Choroid plexus epithelial cell (primary cell): ENCODE data around the gene CFAP119.

ENCODE experiments used
- DNase-seq: peaks from one replicate; pipeline ENCODE4 v3.0.0-alpha.2; 2010; ENCODE audit warnings: low read depth
- H3K4me3 ChIP-seq: 2 replicates; pipeline ENCODE4 v1.5.1; 2011; ENCODE audit warnings: low read depth, mild to moderate bottlenecking, control low read depth, low read length, moderate library complexity
- CTCF ChIP-seq: conservative IDR thresholded peaks from 2 replicates; pipeline ENCODE4 v1.5.1; 2011; ENCODE audit warnings: low read depth, mild to moderate bottlenecking, control low read depth, inconsistent platforms, low read length, moderate library complexity

CFAP119 gene

DNA sequence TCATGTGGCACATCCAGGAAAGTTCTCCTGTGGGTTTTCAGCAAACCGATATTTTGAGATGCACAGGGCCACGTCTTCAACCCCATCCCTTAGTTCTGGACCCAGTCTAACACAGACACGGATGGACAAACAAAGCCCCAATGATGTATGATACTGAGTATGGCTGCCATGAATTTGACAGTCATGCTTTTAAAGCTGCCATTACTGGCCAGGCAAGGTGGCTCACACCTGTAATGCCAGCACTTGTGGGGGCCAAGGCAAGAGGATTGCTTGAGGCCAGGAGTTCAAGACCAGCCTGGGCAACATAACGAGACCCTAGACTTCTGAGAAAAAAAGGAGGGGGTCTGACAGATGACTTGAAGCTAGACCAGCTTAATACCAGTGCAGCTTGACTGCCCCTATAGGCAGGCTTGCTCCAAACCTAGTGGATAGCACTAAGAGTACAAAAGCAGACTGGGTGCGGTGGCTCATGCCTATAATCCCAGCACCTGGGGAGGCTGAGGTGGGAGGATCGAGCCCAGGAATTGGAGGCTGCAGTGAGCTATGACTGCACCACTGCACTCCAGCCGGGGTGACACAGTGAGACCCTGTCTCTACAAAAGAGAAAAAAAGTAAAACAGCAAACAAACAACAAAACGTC is 35.9 kb upstream of the CFAP119 start:
- no peak overlapping the region for H3K4me3 ChIP-seq
- peak; percentile 32 for TF ChIP-seq CTCF
- peak; percentile 21 for DNase-seq

- DNase-seq = no peak
- no peak overlapping the region for H3K4me3 ChIP-seq
- no peak for TF ChIP-seq CTCF
Measured at GRCh38 chr16:30794634-30795033, 32.8 kb upstream of the CFAP119 start.

DNA sequence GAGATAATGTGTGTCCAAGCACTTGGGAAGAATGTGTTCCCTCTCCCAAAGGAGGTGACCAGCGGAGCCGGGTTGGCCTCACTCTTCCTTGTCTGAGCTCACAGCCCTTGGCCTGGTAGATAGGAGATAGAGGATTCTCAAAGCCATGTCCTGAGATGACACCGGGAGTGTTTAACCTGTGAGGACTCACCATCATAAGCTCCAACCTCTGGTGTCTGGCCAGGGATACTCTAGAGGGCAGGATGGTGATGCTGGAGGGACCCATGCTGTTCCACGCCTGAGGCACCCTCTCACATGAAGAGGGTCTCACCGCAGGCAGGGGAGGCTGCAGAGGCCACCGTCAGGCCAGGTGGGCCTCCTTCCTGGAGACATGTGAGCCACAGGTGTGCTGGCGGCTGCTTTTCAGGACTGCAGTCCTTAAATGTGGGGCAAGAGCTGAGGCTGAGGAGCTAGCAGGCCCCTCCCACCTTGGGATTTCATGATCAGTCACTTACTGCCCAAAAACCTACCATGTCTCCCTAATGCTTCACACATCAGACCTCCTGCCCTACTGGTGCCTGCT is 31.7 kb upstream of the CFAP119 start:
- no peak for DNase-seq
- H3K4me3 ChIP-seq = no peak overlapping the region
- no peak for TF ChIP-seq CTCF

GRCh38 chr16:30787613-30788378 is 25.9 kb upstream of the CFAP119 start:
- H3K4me3 ChIP-seq = peak overlapping the region; percentile 97

DNA sequence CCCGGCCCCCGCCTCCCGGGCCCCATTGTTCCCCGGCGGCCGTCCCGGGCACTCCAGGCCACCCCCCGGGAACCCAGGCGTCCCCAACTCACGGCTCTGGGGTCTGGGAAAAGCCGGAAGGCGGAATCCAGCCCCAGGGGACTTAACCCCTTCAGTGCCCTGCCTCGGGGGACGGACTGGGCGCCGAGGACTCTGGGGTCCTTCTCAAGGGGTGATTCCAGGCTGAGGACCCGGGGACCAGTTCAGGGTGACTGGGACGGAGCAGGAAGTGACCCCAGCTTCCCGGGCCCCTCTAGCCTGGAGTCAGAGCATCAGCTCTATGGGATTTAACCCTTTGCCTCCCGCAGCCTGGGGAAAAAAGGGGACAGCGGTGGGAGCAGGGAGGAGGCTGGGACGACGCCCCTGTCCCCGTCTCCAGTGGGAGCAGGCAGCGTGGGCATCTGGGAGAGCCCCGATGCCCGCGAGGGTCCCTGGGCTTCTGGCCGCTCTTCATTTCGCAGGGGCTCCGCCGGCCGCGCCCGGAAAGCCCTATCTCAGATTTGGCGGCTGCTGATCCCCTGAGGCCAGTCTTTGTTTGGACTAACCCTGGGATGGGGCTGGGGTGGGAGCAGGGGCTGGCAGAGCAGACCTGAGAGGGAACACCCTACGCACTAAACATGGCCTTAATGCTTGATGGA is 25.2 kb upstream of the CFAP119 start, which contains the start of gene ZNF629:
ZNF629 (minus strand) TSS at position 270 of the 677 bp plus-strand sequence. CDS start 2,723 bp downstream, outside the sequence.
- peak; percentile 72 for DNase-seq
- TF ChIP-seq CTCF = no peak
- H3K4me3 ChIP-seq = peak within 1 kb of the TSS; percentile 97

More at GRCh38 chr16:30787613-30788378, 25.9 kb upstream of the CFAP119 start:
- TF ChIP-seq CTCF = no peak
- DNase-seq = peak; percentile 47

DNA sequence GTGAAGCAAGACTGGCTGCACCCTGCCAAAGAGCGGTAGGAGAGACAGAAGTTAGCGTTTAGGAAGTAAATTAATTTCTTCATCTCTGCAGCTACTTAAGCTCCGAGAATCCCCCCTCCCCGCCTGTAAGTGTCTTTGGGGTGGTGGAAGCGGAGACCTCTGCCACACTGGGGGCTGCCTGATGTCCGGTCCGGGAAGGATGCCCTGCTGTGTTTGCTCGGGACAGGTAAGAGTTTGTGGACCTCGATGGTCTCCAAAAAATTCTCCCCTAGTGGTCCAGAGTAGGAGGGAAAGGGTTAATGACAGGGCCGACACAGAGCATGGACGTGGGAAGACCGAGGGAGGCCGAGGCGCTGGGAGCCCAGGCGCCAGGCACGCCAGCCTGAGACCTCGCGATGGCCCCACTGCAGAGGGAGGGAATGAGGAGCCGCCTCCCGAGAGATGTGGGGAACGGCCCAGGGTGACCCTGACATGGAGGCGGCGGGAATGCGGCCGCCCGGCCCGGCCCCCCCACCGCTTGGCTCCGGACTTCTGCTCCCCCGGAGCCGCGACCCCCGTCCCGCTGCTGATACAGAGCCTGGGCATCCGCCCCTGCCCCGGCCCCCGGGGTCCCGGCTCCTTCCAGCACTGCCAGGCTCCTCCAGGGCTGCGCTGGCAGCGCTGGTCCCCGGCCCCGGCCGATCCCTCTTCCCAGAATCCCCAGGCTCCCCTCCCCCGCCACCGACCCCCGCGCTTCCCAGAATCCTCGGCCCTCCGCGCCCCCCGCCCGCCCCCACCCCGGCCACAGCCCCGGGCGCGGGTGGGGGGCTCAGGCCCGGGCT is 24.5 kb upstream of the CFAP119 start:
- peak overlapping the region; percentile 97 for H3K4me3 ChIP-seq
- DNase-seq = peak; percentile 77
- no peak for TF ChIP-seq CTCF
